Activated CD4-positive, alpha-beta T cell treated with anti-CD3 and anti-CD28 coated beads, Interleukin-2, Interleukin-6, amounts not matched to agents 100 ng/mL and 50 ng/mL, durations not matched to agents 16 hours and 8 hours (primary cell): ENCODE measurements around the gene HNRNPDL.
"Not testable (repeated sequence)": the region's sequence is repeated elsewhere in the genome, so short reads cannot be mapped to it uniquely, and the experiment has no call there.

Experiments
- DNase-seq: peaks from one replicate; pipeline ENCODE4 v3.0.0-alpha.2; 2020

HNRNPDL gene

GRCh38 chr4:82431831-82432230 lies 1.6 kb upstream of the HNRNPDL start:
- no peak for DNase-seq

DNA sequence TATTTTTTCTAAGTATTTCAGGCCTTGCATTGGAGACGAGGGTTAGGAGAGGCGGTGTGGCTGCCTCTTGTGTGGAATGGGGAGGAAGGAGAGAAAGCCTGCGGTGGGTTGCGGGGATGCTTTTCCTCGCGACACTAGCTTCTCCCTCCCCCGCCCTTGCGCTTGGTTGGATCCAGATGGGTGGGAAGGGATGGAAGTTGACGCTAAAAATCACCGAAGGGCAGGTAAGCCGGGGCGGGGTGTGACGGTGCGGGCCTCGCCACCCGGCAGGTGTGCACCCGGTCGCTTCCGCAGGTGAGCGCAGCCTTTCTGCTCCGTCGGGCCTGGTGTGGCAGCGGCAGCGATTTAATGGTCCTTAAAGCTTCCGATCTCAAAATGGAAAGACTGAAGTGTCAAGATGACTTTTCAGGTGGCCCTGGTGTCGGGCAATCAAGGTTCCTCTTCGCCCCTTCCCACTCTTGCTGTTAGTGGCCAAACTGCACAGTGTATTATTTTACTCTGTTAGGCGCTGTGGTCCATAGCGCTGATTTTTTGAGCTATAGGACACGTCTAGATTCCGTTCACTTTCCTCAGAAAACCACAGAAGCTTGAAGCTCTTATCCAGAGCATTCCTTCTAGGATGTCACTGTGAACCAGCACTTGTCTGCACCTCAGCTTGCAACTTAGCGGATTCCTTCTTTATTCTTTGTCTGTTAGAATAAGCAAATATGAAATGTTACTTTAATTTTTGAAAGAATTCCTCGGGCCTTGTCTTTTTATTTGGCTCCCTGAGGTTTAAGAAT lies 893 bp upstream of the HNRNPDL start:
- DNase-seq, result peak; percentile 43

- no peak for DNase-seq
Observed at GRCh38 chr4:82429728-82430192, 502 bp downstream of the HNRNPDL start.

DNA sequence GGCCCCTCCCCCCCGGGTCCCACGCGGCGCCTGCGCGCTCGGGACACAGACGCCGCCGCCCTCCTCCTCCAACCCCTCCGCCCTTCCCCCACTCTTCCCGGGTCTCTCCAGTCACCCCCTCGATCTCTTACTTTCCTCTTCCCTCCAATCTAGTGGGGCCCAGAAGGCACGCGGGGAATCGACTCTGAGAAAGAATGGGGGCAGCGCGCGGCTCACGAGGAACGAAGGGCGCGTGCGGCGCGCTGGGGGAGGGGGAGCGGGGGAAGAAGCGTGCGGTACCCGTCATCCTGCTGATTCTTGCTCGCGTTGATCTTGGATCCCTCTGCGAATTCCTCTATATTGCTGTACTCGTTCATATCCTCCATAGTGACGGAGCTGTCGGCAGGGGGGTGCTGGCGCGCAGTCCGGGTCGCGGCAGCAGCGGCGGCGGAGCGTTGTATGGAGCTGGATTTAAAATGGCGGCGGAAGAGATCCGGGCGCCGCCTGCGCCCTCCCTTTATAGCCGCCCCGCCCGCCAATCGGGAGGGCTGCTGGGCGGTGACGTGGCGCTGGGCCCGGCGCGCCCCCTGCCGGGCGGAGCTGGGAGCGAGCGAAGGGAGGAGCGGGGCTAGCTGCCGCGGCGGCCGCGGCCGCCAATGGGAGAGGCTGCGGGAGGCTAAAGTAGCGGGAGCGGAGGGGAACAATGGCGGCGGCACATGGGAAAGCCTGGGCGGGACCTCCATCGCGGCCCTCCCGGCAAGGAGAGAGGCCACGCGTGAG lies 1.1 kb downstream of the HNRNPDL start:
- peak; percentile 97 for DNase-seq

DNA sequence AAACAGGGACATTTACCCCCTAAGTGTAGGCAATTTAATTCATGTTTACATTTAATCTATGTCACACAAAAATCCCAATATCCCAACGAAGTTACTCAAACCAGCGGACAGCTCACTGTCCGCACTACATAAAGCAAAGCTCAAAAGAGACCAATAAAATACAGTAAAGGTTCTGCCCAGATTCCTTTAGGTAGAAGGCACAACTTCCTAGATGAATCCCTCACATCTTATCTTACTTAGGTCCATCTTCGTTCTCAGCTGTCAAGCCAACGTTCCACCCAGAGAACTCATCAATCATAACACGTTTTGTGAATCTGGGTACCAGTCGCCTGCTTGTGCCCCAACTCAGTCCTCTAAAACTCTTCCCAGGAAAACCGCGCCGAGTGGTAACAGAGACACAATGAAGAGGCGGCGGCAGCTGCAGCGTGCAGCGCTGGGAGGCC lies 1.7 kb downstream of the HNRNPDL start:
- DNase-seq, result no peak

DNA sequence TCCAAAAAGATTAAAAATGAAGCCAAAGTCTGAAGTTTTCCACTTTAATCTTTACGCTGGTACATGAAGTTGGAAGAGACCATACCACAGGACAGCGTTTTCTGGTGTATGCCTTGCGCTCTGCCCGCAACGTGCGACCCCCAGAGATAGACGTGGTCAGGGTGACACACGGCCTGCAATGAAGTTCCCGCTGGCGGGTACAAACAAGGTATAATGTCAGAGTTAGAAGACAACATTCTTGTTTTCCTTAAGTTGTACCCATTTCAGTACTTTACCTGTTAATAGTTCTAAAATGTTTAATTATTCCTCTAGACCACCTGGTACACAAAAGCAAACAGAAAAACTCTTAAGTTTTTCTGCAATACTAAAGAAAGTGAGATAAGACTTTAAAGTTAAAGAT lies 4.8 kb downstream of the HNRNPDL start:
- DNase-seq, result no peak

GRCh38 chr4:82423245-82424054 lies 6.8 kb downstream of the HNRNPDL start:
- no peak for DNase-seq

DNA sequence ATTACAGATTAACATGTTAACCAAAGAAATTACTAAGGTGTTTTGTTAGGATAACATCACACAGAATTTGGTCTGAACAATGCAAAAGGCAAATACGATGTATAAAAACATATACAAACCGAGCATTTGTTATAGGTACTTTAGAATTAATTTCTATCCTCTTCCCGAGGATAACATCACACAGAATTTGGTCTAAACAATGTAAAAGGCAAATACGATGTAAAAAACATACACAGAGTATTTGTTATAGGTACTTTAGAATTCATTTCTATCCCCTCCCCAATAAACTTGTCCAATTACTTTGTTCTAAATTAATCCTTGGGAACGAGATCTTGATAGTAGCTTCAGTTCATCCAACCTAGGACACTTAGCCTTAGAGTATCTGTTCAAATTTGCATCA lies 7.6 kb downstream of the HNRNPDL start:
- no peak for DNase-seq

- no peak for DNase-seq
Observed at GRCh38 chr4:82421796-82422560, 8.3 kb downstream of the HNRNPDL start.

DNA sequence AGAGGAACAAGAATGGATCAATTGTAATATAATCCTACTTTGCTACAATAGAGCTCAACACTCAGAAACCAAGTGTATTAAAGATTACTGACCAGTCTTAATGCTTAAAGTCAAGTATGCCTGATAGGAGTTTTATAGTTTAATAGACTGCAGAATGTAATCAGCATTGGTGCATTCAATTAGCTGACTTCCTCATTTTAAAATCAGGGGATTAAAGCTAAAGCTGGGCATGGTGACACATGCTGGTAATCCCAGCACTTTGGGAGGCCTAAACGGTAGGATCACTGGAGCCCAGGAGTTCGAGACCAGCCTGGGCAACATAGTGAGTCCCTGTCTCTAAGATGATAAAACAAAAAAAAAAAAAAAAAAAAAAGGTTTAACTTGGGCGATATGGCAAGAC lies 10.8 kb downstream of the HNRNPDL start:
- DNase-seq, result no peak

GRCh38 chr4:82415922-82416365 lies 14.3 kb downstream of the HNRNPDL start:
- no peak for DNase-seq

DNA sequence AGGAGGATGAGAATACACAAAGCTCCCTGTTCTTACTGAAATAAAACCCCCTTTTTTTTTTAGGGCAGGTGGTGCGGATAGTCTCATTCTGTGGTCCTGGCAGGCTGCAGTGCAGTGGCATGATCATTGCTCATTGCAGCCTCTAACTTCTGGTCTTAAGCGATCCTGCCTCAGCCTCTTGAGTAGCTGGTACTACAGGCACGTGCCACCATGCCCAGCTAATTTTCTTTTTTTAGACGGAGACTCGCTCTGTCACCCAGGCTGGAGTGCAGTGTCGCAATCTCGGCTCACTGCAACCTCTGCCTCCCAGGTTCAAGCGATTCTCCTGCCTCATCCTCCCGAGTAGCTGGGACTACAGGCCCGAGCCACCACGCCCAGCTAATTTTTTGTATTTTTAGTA lies 15.2 kb downstream of the HNRNPDL start:
- not testable (repeated sequence) for DNase-seq

DNA sequence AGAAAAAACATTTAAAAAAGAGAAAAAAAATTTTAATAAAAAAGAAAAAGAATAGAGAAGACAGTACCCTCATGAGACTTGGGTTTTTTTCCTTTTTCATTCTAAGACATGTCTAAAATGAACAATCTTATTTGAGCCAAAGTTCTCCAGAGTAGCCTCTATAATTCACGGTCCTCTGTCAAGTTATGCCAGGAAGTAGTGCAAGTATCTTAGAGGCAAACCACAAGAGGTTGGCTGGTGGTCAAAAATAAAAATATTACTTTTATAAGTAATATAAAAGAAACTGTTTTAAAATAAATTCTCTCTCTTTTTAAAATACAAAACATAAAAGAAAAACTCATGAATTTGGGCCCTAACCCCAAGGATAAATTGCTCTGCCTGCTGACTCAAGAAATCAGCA lies 26.5 kb downstream of the HNRNPDL start:
- no peak for DNase-seq

DNA sequence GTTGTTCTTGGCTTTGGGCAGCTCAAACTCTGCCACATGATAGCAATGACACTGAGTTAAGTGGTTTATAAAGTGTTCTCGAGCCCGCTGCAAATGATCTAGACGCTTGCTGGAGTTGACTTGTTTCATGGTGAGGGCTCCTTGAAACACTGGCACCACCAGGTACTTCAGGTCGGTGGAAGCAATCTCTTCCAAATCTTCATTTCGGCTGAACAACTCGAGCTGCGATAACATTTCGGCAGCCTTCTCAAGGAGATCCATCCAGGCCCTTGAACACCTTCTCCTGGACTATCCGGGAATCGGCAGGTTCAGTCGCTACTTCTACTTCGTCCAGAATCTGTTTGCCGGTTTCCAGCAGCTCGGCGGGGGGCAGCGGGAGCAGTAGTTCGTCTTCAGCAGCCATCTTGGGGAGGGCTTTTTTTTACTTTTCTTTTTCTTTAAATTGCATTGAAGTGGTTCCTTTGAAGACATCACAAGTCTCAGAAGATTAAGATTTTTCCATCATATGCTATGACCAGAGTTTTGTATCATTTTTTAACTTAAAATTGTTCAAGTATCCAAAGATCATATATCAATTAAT lies 28.0 kb downstream of the HNRNPDL start:
- no peak for DNase-seq

DNA sequence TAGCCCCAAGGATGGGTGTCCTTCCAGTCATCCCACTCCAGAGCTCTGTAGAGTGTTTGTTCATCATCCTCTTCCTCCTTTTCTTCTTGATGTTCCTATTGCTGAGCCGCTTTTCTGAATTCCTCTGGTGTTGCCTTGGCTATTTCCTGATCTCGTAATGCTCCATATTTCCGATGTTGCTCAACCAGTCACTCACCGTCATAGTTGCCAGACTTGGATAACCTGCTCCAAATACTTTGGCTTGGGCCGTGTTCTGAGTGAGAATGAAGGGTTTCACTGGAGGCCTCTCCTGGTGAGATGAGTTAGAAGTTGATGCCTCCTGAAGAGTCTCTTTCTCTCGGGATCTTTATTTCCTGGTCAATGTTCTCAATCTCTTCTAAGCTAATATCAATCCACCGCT lies 28.7 kb downstream of the HNRNPDL start:
- no peak for DNase-seq

DNA sequence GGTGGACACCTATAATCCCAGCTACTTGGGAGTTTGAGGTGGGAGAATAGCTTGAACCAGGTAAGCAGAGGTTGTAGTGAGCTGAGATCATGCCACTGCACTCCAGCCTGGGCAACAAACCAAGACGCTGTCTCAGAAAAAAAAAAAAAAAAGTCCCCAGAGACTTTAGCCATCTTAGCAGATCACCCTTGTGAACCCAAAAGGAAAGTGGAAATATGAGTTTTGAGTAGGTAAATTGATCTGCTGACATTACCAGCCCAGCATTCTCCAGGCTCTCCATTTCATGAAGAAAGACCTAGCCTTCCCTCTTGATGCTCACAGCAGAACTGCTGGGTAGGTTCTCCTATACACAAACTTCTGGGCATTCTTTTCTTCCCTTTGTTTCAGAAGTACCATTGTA lies 32.0 kb downstream of the HNRNPDL start:
- DNase-seq, result no peak

DNA sequence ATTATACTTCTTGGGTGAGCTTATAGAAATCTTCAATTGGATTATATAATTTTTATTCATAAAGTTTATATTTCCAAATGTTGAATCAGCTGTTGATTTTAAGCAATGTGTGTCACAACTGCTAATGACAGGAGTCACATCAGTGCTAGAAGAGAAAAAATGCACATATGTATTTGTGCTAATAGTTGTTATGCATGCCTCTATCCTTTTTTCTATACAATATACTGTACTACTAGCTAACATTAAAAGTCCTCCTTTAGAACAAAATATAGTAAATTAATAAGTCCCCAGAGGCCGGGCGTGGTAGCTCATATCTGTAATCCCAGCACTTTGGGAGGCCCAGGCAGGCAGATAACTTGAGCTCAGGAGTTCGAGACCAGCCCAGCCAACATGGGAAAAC lies 32.7 kb downstream of the HNRNPDL start:
- DNase-seq, result no peak

DNA sequence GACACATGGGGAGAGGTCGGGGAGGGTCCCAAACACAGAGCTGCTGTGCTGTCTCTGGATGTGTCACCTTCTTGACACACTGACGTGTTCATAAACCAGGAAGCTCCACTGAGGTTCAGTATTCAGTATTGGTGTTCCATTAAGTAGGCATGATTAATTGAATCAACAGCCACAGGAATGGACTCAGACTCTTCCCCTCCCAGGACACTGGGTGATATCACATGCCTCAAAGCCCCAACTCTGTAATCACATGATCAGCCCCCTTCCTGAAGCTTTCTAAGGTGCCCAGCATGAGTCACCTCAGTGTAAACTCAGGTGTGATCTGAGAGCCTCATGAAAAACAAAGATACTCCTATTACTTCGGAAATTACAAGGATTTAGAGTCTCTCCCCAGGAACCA lies 35.4 kb downstream of the HNRNPDL start:
- no peak for DNase-seq

DNA sequence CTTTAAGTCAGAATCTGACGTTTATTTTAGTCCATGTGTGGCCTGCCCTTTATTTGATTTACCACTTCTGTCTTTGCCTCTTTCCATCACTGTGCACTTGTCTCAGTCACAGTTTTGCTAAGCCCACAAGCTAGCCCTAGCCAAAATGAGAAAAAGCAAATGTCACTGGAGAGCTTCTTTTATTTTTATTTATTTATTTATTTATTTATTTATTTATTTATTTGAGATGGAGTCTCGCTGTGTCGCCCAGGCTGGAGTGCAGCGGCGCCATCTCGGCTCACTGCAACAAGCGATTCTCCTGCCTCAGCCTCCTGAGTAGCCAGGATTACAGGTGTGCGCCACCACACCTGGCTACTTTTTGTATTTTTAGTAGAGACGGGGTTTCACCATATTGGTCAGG lies 40.2 kb downstream of the HNRNPDL start:
- not testable (repeated sequence) for DNase-seq

GRCh38 chr4:82388405-82388804 lies 41.9 kb downstream of the HNRNPDL start:
- no peak for DNase-seq

DNA sequence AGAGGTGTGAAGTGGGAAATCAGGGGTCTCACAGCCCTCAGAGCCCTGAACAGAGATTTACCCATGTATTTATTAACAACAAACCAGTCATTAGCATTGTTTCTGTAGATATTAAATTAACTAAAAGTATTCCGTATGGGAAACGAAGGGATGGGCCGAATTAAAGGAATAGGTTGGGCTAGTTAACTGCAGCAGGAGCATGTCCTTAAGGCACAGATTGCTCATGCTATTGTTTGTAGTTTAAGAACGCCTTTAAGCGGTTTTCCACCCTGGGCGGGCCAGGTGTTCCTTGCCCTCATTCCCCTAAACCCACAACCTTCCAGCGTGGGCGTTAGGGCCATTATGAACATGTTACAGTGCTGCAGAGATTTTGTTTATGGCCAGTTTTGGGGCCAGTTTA lies 44.0 kb downstream of the HNRNPDL start:
- not testable (repeated sequence) for DNase-seq

- no peak for DNase-seq
Observed at GRCh38 chr4:82382751-82383150, 47.5 kb downstream of the HNRNPDL start.
